Tibial nerve (tissue), 4 donors: ENCODE data around the gene SHD. TPM values are rescaled to one million over a fixed set of nuclear protein-coding genes. Genes with fewer than 3 reads are reported as not detected.

Experiments used
- DNase-seq, 2 donors: peaks; one replicate each; pipeline ENCODE4 v3.0.0-alpha.2; 2019; ENCODE audit warnings: low spot score in 2 of 2
- H3K27ac ChIP-seq, 4 donors: fragments of 200-600 bp; sonication (generic) in 3 of 4; one replicate each; pipeline ENCODE4 v1.5.1; 2017 to 2019; ENCODE audit warnings: mild to moderate bottlenecking in 1 of 4
- H3K27me3 ChIP-seq, 2 donors: fragments of 200-600 bp; sonication (generic) in 1 of 2; one replicate each; pipeline versions ENCODE4 v1.5.1 to v1.6.0; 2017 to 2019
- H3K36me3 ChIP-seq, 3 donors: fragments of 200-600 bp; sonication (generic); one replicate each; pipeline ENCODE4 v1.5.1; 2018 to 2019
- H3K4me1 ChIP-seq, 4 donors: fragments of 200-600 bp; sonication (generic) in 3 of 4; one replicate each; pipeline ENCODE4 v1.5.1; 2017 to 2019
- H3K4me3 ChIP-seq, 4 donors: fragments of 200-600 bp; sonication (generic) in 3 of 4; one replicate each; pipeline ENCODE4 v1.5.1; 2017 to 2019; ENCODE audit warnings: mild to moderate bottlenecking in 1 of 4, moderate library complexity in 1 of 4
- H3K9me3 ChIP-seq, 4 donors: fragments of 200-600 bp; sonication (generic) in 3 of 4; one replicate each; pipeline ENCODE4 v1.5.1; 2017 to 2019
- CTCF ChIP-seq, 5 experiments: fragments of 200-600 bp in 3 of 5; fragments of 450-650 bp in 2 of 5; sonication (generic) in 3 of 5; IDR thresholded peaks; one replicate each; pipeline ENCODE4 v1.5.1; 2016 to 2019; ENCODE audit warnings: antibody characterized with exemption in 5 of 5, mild to moderate bottlenecking in 3 of 5, moderate library complexity in 2 of 5
- EP300 ChIP-seq, 2 donors: sonication (generic); formaldehyde crosslinking; IDR thresholded peaks; one replicate each; pipeline ENCODE4 v1.6.1; 2017; ENCODE audit warnings: antibody characterized with exemption in 2 of 2, mild to moderate bottlenecking in 1 of 2
- POLR2A ChIP-seq, 2 donors: fragments of 450-650 bp; IDR thresholded peaks; one replicate each; pipeline ENCODE4 v1.6.1; 2017; ENCODE audit warnings: antibody characterized with exemption in 2 of 2, mild to moderate bottlenecking in 2 of 2, moderate library complexity in 2 of 2
- WGBS, 2 donors: methylation state at CpG; one replicate each; pipeline ENCODE4 v1.1.5; 2018; 5-methylcytosine and 5-hydroxymethylcytosine counted together
- total RNA-seq, 4 donors: library from RNA; depleted of rRNA; stranded (reverse); fragments of >200 nt; gene quantifications; one replicate each; pipeline ENCODE4 v1.1.0, GENCODE V29; 2016

SHD gene
- total RNA-seq, 4 donors from 2014 or later, result not detected

GRCh38 chr19:4326215-4326836 lies 47.3 kb downstream of the SHD start:
- 37 to 44% methylated on average over 12 to 13 of the region's 13 CpGs for WGBS, 2 donors
- Histone ChIP-seq H3K36me3 (no peaks in the 10 kb centered on the region), H3K4me3 (no peak overlapping the region), H3K27me3 (peaks cover 0 to 15% of the 10 kb centered on the region in 2 donors), H3K27ac (no peak overlapping the region), H3K9me3 (peaks cover 0 to 14% (median 0%) of the 10 kb centered on the region in 4 donors), H3K4me1 (peaks cover 0 to 26% (median 9%) of the 10 kb centered on the region in 4 donors)
- no peak for DNase-seq
- TF ChIP-seq CTCF (IDR thresholded peaks at IDR 0.05) (no peak), POLR2A (IDR thresholded peaks at IDR 0.05) (no peak), EP300 (IDR thresholded peaks at IDR 0.05) (no peak)

GRCh38 chr19:4326837-4327251 lies 47.8 kb downstream of the SHD start:
- Histone ChIP-seq H3K4me3 (peak overlapping the region in 1 of 4 donors; percentile 36), H3K9me3 (peaks cover 0 to 9% (median 0%) of the 10 kb centered on the region in 4 donors), H3K36me3 (no peaks in the 10 kb centered on the region), H3K27ac (no peak overlapping the region), H3K27me3 (peaks cover 0 to 15% of the 10 kb centered on the region in 2 donors), H3K4me1 (peaks cover 0 to 26% (median 9%) of the 10 kb centered on the region in 4 donors)
- no peak for TF ChIP-seq CTCF (IDR thresholded peaks at IDR 0.05)
- no peak for TF ChIP-seq POLR2A (IDR thresholded peaks at IDR 0.05)
- TF ChIP-seq EP300 (IDR thresholded peaks at IDR 0.05), result no peak
- 5 to 7% methylated on average over 25 to 30 of the region's 33 CpGs for WGBS, 2 donors
- no peak for DNase-seq

GRCh38 chr19:4327252-4327876 lies 48.3 kb downstream of the SHD start:
- 3 to 5% methylated on average over 22 to 30 of the region's 30 CpGs for WGBS, 2 donors
- peak overlapping the region; percentile 20 to 36 (median 22) for H3K4me3 ChIP-seq

GRCh38 chr19:4327877-4328242 lies 48.8 kb downstream of the SHD start:
- Histone ChIP-seq H3K9me3 (peaks cover 0 to under 1% (median 0%) of the 10 kb centered on the region in 4 donors), H3K36me3 (no peaks in the 10 kb centered on the region), H3K4me1 (peaks cover 0 to 26% (median 9%) of the 10 kb centered on the region in 4 donors), H3K27me3 (peaks cover 0 to 15% of the 10 kb centered on the region in 2 donors), H3K4me3 (peak overlapping the region; percentile 20 to 36 (median 22)), H3K27ac (no peak overlapping the region)
- DNase-seq, result no peak
- TF ChIP-seq EP300 (IDR thresholded peaks at IDR 0.05) (no peak), POLR2A (IDR thresholded peaks at IDR 0.05) (no peak), CTCF (IDR thresholded peaks at IDR 0.05) (no peak)
- 10 to 11% methylated on average over 13 of the region's 13 CpGs for WGBS, 2 donors

More at GRCh38 chr19:4327252-4327876, 48.3 kb downstream of the SHD start:
- Histone ChIP-seq H3K27ac (no peak overlapping the region), H3K4me1 (peaks cover 0 to 26% (median 9%) of the 10 kb centered on the region in 4 donors), H3K27me3 (peaks cover 0 to 15% of the 10 kb centered on the region in 2 donors), H3K36me3 (no peaks in the 10 kb centered on the region), H3K9me3 (peaks cover 0 to 6% (median 0%) of the 10 kb centered on the region in 4 donors)
- DNase-seq, result peak; percentile 19 to 56
- TF ChIP-seq POLR2A (IDR thresholded peaks at IDR 0.05) (no peak), EP300 (IDR thresholded peaks at IDR 0.05) (no peak), CTCF (IDR thresholded peaks at IDR 0.05) (no peak)
